HEK293T (cell line): ENCODE results near the gene AP3B1.

Source experiments
- BHLHE40 ChIP-seq: fragments of 450-650 bp; IDR thresholded peaks from 2 replicates; pipeline ENCODE4 v1.6.1; 2016; ENCODE audit warnings: mild to moderate bottlenecking, moderate library complexity, borderline replicate concordance
- FOXK2 ChIP-seq: fragments of 450-650 bp; IDR thresholded peaks from 2 replicates; pipeline ENCODE4 v1.6.1; 2016; ENCODE audit warnings: mild to moderate bottlenecking
- FOXM1 ChIP-seq: fragments of 450-650 bp; IDR thresholded peaks from 2 replicates; pipeline ENCODE4 v1.6.1; 2017; ENCODE audit warnings: mild to moderate bottlenecking, borderline replicate concordance
- L3MBTL2 ChIP-seq: fragments of 450-650 bp; conservative IDR thresholded peaks from 2 replicates; pipeline ENCODE4 v1.6.1; 2016; ENCODE audit warnings: mild to moderate bottlenecking

GRCh38 chr5:78137290-78137689 lies 157.2 kb downstream of the AP3B1 start:
- TF ChIP-seq BHLHE40 (no peak), FOXM1 (no peak), L3MBTL2 (no peak), FOXK2 (no peak)
